HEK293T (cell line): ENCODE results near the gene PC.

Source experiments
- BHLHE40 ChIP-seq: fragments of 450-650 bp; IDR thresholded peaks from 2 replicates; pipeline ENCODE4 v1.6.1; 2016; ENCODE audit warnings: mild to moderate bottlenecking, moderate library complexity, borderline replicate concordance
- CTBP1 ChIP-seq: fragments of 450-650 bp; IDR thresholded peaks from 2 replicates; pipeline ENCODE4 v1.6.1; 2016; ENCODE audit warnings: borderline replicate concordance
- FOXK2 ChIP-seq: fragments of 450-650 bp; IDR thresholded peaks from 2 replicates; pipeline ENCODE4 v1.6.1; 2016; ENCODE audit warnings: mild to moderate bottlenecking
- HDGF ChIP-seq: fragments of 450-650 bp; IDR thresholded peaks from 2 replicates; pipeline ENCODE4 v1.6.1; 2017; ENCODE audit warnings: antibody characterized with exemption, borderline replicate concordance
- SUZ12 ChIP-seq: fragments of 450-650 bp; IDR thresholded peaks from 2 replicates; pipeline ENCODE4 v1.6.1; 2016; ENCODE audit warnings: mild to moderate bottlenecking
- TARDBP ChIP-seq: fragments of 450-650 bp; IDR thresholded peaks from 2 replicates; pipeline ENCODE4 v1.6.1; 2016
- ZNF384 ChIP-seq: fragments of 450-650 bp; IDR thresholded peaks from 2 replicates; pipeline ENCODE4 v1.6.1; 2016

GRCh38 chr11:66978717-66979116, 20.5 kb upstream of the PC start:
- no peak for TF ChIP-seq TARDBP
- TF ChIP-seq SUZ12, result no peak
- TF ChIP-seq HDGF, result no peak
- TF ChIP-seq ZNF384, result no peak
- TF ChIP-seq FOXK2, result no peak
- TF ChIP-seq BHLHE40, result no peak
- TF ChIP-seq CTBP1, result no peak
